GM12878 (cell line): Measurements from ENCODE around the gene SLX4IP. TPM values are rescaled to one million over a fixed set of nuclear protein-coding genes. Genes with fewer than 3 reads are reported as not detected.

Experiments
- ATAC-seq: fragments of 200-7000 bp; cut with Tn5 transposase; 3 replicates; pipeline ENCODE4 v1.9.1; 2020; ENCODE audit warnings: mild to moderate bottlenecking, moderate library complexity
- BruUV-seq: library from RNA; stranded (reverse); fragments of 400-500 nt; replicated peaks from 2 replicates; lab custom pipeline; 2021; lab: Mats Ljungman, UMichigan
- CTCF ChIA-PET: fragments of 300-600 bp; sonication (Branson Sonifier 250); formaldehyde crosslinking; extraction: SDS; loops from one replicate; lab custom pipeline; 2021; ENCODE audit warnings: inconsistent platforms; lab: Yijun Ruan, JAX
- POLR2A ChIA-PET: fragments of 350-600 bp; formaldehyde crosslinking; extraction: SDS; loops from one replicate; lab custom pipeline; 2021; ENCODE audit warnings: inconsistent platforms; lab: Charles Lee
- RAD21 ChIA-PET: fragments of 300-600 bp; sonication (Branson Sonifier 250); formaldehyde crosslinking; loops from one replicate; lab custom pipeline; 2023; ENCODE audit warnings: antibody characterized with exemption; ENCODE audit not compliant: unreplicated experiment; lab: Charles Lee
- SMC1A ChIA-PET: fragments of 300-600 bp; sonication (Branson Sonifier 250); formaldehyde crosslinking; loops from one replicate; lab custom pipeline; 2023; ENCODE audit not compliant: unreplicated experiment, uncharacterized antibody; lab: Charles Lee
- DNase-seq: peaks from one replicate; pipeline ENCODE4 v3.0.0-alpha.2; 2011; ENCODE audit warnings: low read depth, low spot score
- FAIRE-seq: peaks from 3 replicates; lab custom pipeline; 2011; peaks lifted over from hg19 to GRCh38; lab: Jason Lieb, UNC
- H2AFZ ChIP-seq: 2 replicates; pipeline ENCODE4 v1.6.0; 2011; ENCODE audit warnings: low read depth, low read length, control low read depth; ENCODE audit not compliant: control insufficient read depth
- H3K27ac ChIP-seq: 2 replicates; pipeline ENCODE4 v1.5.1; 2011; ENCODE audit warnings: control low read depth; ENCODE audit not compliant: control insufficient read depth, insufficient read depth
- H3K27me3 ChIP-seq, 2 experiments: replicated peaks in 1 of 2; 2 replicates each; pipeline versions ENCODE4 v1.6.0 to v1.6.1; 2011; ENCODE audit warnings: low read length in 1 of 2; ENCODE audit not compliant: control insufficient read depth in 2 of 2, insufficient read depth in 2 of 2
- H3K36me3 ChIP-seq, 2 experiments: 2 replicates each; pipeline ENCODE4 v1.5.1; 2011; ENCODE audit warnings: low read length in 1 of 2; ENCODE audit not compliant: control insufficient read depth in 2 of 2, insufficient read depth in 2 of 2
- H3K4me1 ChIP-seq: 2 replicates; pipeline ENCODE4 v1.6.1; 2011; ENCODE audit warnings: mild to moderate bottlenecking, low read length, moderate library complexity, mixed read lengths; ENCODE audit not compliant: control insufficient read depth, insufficient read depth
- H3K4me2 ChIP-seq: 2 replicates; pipeline ENCODE4 v1.6.0; 2011; ENCODE audit warnings: control low read depth; ENCODE audit not compliant: control insufficient read depth, insufficient read depth
- H3K4me3 ChIP-seq: fragments of 200-600 bp; sonication (generic); 2 replicates; pipeline ENCODE4 v1.5.1; 2016
- H3K79me2 ChIP-seq: 2 replicates; pipeline ENCODE4 v1.6.0; 2011; ENCODE audit warnings: low read length; ENCODE audit not compliant: control insufficient read depth, insufficient read depth
- H3K9ac ChIP-seq: 2 replicates; pipeline ENCODE4 v1.8.0; 2011; ENCODE audit warnings: low read length, control low read depth, mixed read lengths; ENCODE audit not compliant: control insufficient read depth, insufficient read depth
- H3K9me3 ChIP-seq: replicated peaks from 3 replicates; pipeline ENCODE4 v1.5.1; 2011; ENCODE audit warnings: mild to moderate bottlenecking, low read length; ENCODE audit not compliant: control insufficient read depth, insufficient read depth
- H4K20me1 ChIP-seq: 2 replicates; pipeline ENCODE4 v1.6.0; 2011; ENCODE audit not compliant: control insufficient read depth, insufficient read depth
- CBFB ChIP-seq: IDR thresholded peaks from 2 replicates; pipeline ENCODE4 v1.6.1; 2016; ENCODE audit warnings: antibody characterized with exemption, low read depth
- CHD2 ChIP-seq: IDR thresholded peaks from 2 replicates; pipeline ENCODE4 v1.6.1; 2011; ENCODE audit warnings: low read depth, low read length, improper control_type of control experiment, borderline replicate concordance
- ESRRA ChIP-seq: IDR thresholded peaks from 2 replicates; pipeline ENCODE4 v1.6.1; 2012; ENCODE audit warnings: mild to moderate bottlenecking, low read length, improper control_type of control experiment
- HDAC6 ChIP-seq: fragments of 200-600 bp; sonication (generic); IDR thresholded peaks from one replicate; pipeline ENCODE4 v1.8.0; 2017; ENCODE audit warnings: antibody characterized with exemption; ENCODE audit not compliant: unreplicated experiment
- PAX8 ChIP-seq: fragments of 450-650 bp; IDR thresholded peaks from 2 replicates; pipeline ENCODE4 v1.6.1; 2017; ENCODE audit warnings: mild to moderate bottlenecking, moderate library complexity
- SUPT20H ChIP-seq: IDR thresholded peaks from 2 replicates; pipeline ENCODE4 v1.6.1; 2011; ENCODE audit warnings: low read depth, mild to moderate bottlenecking, low read length, moderate library complexity, borderline replicate concordance; ENCODE audit not compliant: control insufficient read depth
- ZNF217 ChIP-seq: fragments of 450-650 bp; IDR thresholded peaks from 2 replicates; pipeline ENCODE4 v1.6.1; 2017; ENCODE audit warnings: antibody characterized with exemption, mild to moderate bottlenecking
- WGBS: methylation state at CpG from one replicate; pipeline ENCODE4 v1.1.6; 2016; ENCODE audit warnings: low lambda C conversion rate; ENCODE audit not compliant: insufficient replicate concordance, insufficient coverage; ENCODE audit errors: missing lambda C conversion rate; 5-methylcytosine and 5-hydroxymethylcytosine counted together
- in situ Hi-C: fragments of 300-500 bp; cut with MboI; formaldehyde crosslinking; loops from 9 replicates; pipeline ENCODE4 v1.14.3; 2018; ENCODE audit warnings: mixed read lengths
- intact Hi-C: fragments of 100-400 bp; cut with micrococcal nuclease; formaldehyde crosslinking; loops from one replicate; pipeline ENCODE4 v1.14.2; 2022; ENCODE audit not compliant: unreplicated experiment
- polyA plus RNA-seq, 11 experiments: library from polyadenylated mRNA; depleted of rRNA in 4 of 11; unstranded in 6 of 11; stranded (reverse) in 5 of 11; fragments of >200 nt; fragmentation: Nextera tagmentation in 4 of 11; fragmentation: Illumina TruSeq in 1 of 11; extraction: Ambion mirVana in 4 of 11; extraction: Trizol in 1 of 11; gene quantifications; 1 replicate in 1 of 11; 2 replicates in 10 of 11; pipeline versions ENCODE4 v1.2.1 to v1.2.3, GENCODE V29; 2011 to 2016; ENCODE audit warnings: inconsistent platforms in 2 of 11, missing spikeins in 2 of 11, low read depth in 1 of 11
- total RNA-seq, 4 experiments: library from RNA; depleted of rRNA in 3 of 4; stranded (reverse); fragments of >200 nt in 3 of 4; fragmentation: Illumina TruSeq in 1 of 4; extraction: Trizol in 1 of 4; gene quantifications; 2 replicates each; pipeline versions ENCODE4 v1.2.1 to v1.2.3, GENCODE V29; 2013 to 2021
- TF ChIP-seq, protein P1 (sequence below): fragments of 450-650 bp; IDR thresholded peaks from 2 replicates; pipeline ENCODE4 v1.6.1; 2016; ENCODE audit warnings: mild to moderate bottlenecking
- TF ChIP-seq, protein P2 (sequence below): fragments of 450-650 bp; IDR thresholded peaks from 2 replicates; pipeline ENCODE4 v1.6.1; 2016; ENCODE audit warnings: mild to moderate bottlenecking

Gene SLX4IP
- total and polyA plus RNA-seq, 10 of the 15 experiments (the other 5 are each of a cell fraction or from before 2014, with no cell fraction given), result 2.2 to 11.0 (median 6.3) TPM

DNA sequence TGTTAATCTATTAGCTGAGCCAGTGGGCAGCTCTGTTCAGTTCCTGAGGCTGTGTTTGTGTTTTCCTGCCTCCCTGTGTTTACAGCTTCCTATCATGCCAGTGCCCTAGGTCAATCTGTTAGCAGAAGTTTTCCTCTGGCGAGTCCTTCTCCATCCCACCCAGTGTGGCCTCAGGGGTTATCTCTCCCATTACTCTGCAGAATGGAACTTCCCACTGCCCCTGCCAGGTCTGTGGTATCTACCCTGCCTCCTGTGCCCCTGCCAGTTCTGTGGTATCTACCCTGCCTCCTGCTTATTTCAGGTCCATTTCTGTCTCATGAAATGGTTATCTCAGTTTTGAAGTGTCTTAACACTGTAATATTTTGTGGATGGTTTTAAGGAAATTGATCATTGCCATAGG is 63.1 kb downstream of the SLX4IP start:
- ChIA-PET RAD21 (interaction anchor here (1.3 kb wide), 1 partner anchor 13 kb away, joined by 4 read pairs; no protein-coding TSS in a partner anchor), SMC1A (no interaction called here), CTCF (interaction anchor here (0.5 kb wide), 1 partner anchor 769 kb away, joined by 3 read pairs; no protein-coding TSS in a partner anchor), POLR2A (no interaction called here)
- in situ Hi-C loops, result no loop called here
- H4K20me1 ChIP-seq, result no peaks in the 10 kb centered on the region
- no peak for TF ChIP-seq HDAC6
- TF ChIP-seq SUPT20H, result no peak
- TF ChIP-seq, protein P1, sequence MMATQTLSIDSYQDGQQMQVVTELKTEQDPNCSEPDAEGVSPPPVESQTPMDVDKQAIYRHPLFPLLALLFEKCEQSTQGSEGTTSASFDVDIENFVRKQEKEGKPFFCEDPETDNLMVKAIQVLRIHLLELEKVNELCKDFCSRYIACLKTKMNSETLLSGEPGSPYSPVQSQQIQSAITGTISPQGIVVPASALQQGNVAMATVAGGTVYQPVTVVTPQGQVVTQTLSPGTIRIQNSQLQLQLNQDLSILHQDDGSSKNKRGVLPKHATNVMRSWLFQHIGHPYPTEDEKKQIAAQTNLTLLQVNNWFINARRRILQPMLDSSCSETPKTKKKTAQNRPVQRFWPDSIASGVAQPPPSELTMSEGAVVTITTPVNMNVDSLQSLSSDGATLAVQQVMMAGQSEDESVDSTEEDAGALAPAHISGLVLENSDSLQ, result no peak
- TF ChIP-seq ZNF217, result no peak
- no peak for TF ChIP-seq PAX8
- TF ChIP-seq ESRRA, result no peak
- TF ChIP-seq, protein P2, sequence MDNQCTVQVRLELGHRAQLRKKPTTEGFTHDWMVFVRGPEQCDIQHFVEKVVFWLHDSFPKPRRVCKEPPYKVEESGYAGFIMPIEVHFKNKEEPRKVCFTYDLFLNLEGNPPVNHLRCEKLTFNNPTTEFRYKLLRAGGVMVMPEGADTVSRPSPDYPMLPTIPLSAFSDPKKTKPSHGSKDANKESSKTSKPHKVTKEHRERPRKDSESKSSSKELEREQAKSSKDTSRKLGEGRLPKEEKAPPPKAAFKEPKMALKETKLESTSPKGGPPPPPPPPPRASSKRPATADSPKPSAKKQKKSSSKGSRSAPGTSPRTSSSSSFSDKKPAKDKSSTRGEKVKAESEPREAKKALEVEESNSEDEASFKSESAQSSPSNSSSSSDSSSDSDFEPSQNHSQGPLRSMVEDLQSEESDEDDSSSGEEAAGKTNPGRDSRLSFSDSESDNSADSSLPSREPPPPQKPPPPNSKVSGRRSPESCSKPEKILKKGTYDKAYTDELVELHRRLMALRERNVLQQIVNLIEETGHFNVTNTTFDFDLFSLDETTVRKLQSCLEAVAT, result no peak
- TF ChIP-seq CBFB, result no peak
- TF ChIP-seq CHD2, result no peak
- peaks cover 2% of the 10 kb centered on the region for H3K79me2 ChIP-seq
- no peaks in the 10 kb centered on the region for H3K9me3 ChIP-seq
- no peak for FAIRE-seq
- no peaks in the 10 kb centered on the region; a peak in 1 of 4 replicates for H3K36me3 ChIP-seq
- H3K4me1 ChIP-seq, result no peaks in the 10 kb centered on the region
- no peak overlapping the region for H3K4me3 ChIP-seq
- WGBS, result 100% methylated on average over 1 of the region's 1 CpG
- H3K9ac ChIP-seq, result no peak overlapping the region
- H3K27me3 ChIP-seq, result no peaks in the 10 kb centered on the region
- ATAC-seq, result peak; percentile 42
- H3K27ac ChIP-seq, result no peak overlapping the region
- no peak for DNase-seq
- H3K4me2 ChIP-seq, result no peak overlapping the region
- no TSS peak for BruUV-seq
- intact Hi-C loops, result no loop called here
- no peak overlapping the region for H2AFZ ChIP-seq
